Small intestine (tissue), 7 donors: Measurements from ENCODE around the gene RTP3. TPM values are rescaled to one million over a fixed set of nuclear protein-coding genes. Genes with fewer than 3 reads are reported as not detected.

Experiments
- DNase-seq, 2 donors: peaks; one replicate each; pipeline versions ENCODE4 v3.0.0 to v3.0.0-alpha.2; 2013
- FAIRE-seq: peaks from 2 replicates; lab custom pipeline; 2012; peaks lifted over from hg19 to GRCh38; lab: Jason Lieb, UNC
- H3K27ac ChIP-seq, 3 donors: one replicate each; pipeline ENCODE4 v1.5.1; 2013; ENCODE audit warnings: low read length in 2 of 3, mild to moderate bottlenecking in 2 of 3, control low read depth in 1 of 3, inconsistent platforms in 1 of 3, low read depth in 1 of 3, moderate library complexity in 1 of 3
- H3K27me3 ChIP-seq, 3 donors: one replicate each; pipeline ENCODE4 v1.6.1; 2013; ENCODE audit warnings: low read length in 3 of 3, inconsistent platforms in 1 of 3; ENCODE audit not compliant: control insufficient read depth in 3 of 3, insufficient read depth in 3 of 3
- H3K36me3 ChIP-seq, 3 donors: one replicate each; pipeline ENCODE4 v1.6.1; 2013; ENCODE audit warnings: low read length in 3 of 3, inconsistent platforms in 1 of 3, low read depth in 1 of 3, mild to moderate bottlenecking in 1 of 3, moderate library complexity in 1 of 3; ENCODE audit not compliant: control insufficient read depth in 3 of 3, insufficient read depth in 2 of 3
- H3K4me1 ChIP-seq, 3 donors: one replicate each; pipeline ENCODE4 v1.6.1; 2013; ENCODE audit warnings: low read length in 2 of 3, inconsistent platforms in 1 of 3, low read depth in 1 of 3, mild to moderate bottlenecking in 1 of 3, moderate library complexity in 1 of 3; ENCODE audit not compliant: control insufficient read depth in 3 of 3, insufficient read depth in 2 of 3
- H3K4me3 ChIP-seq, 3 donors: one replicate each; pipeline ENCODE4 v1.5.1; 2013; ENCODE audit warnings: low read length in 3 of 3, control low read depth in 1 of 3, inconsistent platforms in 1 of 3, low read depth in 1 of 3, mild to moderate bottlenecking in 1 of 3, moderate library complexity in 1 of 3
- H3K9me3 ChIP-seq, 2 donors: one replicate each; pipeline ENCODE4 v1.6.1; 2013; ENCODE audit warnings: low read depth in 1 of 2, low read length in 1 of 2; ENCODE audit not compliant: control insufficient read depth in 2 of 2, insufficient read depth in 1 of 2
- WGBS, 3 donors: extraction: QIAGEN DNeasy Blood & Tissue Kit; methylation state at CpG; one replicate each; pipeline ENCODE4 v1.1.7; 2013; 5-methylcytosine and 5-hydroxymethylcytosine counted together
- polyA plus RNA-seq, 4 donors: library from polyadenylated mRNA; stranded (reverse) in 3 of 4; unstranded in 1 of 4; fragments of 200-250 nt in 3 of 4; fragments of 120-200 nt in 1 of 4; gene quantifications; one replicate each; pipeline versions ENCODE4 v1.2.1 to v1.2.3, GENCODE V29; 2013
- donor health status: healthy with polysubstance abuse.
- donor health status: control.
- donor health status: control.
- donor health status: Bipolar disorder and iron deficiency.
- donor health status: healthy.

The RTP3 gene
- polyA plus RNA-seq, 4 donors, result 0.06 TPM; not detected in 3

GRCh38 chr3:46477145-46477544 is 20.6 kb upstream of the RTP3 start:
- Histone ChIP-seq H3K4me1 (peaks cover 0 to 16% (median 0%) of the 10 kb centered on the region in 3 donors), H3K27ac (no peak overlapping the region), H3K27me3 (no peaks in the 10 kb centered on the region), H3K4me3 (no peak overlapping the region), H3K9me3 (peaks cover 0 to 3% of the 10 kb centered on the region in 2 donors), H3K36me3 (no peaks in the 10 kb centered on the region)
- 82 to 86% (median 84%) methylated on average over 4 of the region's 4 CpGs for WGBS, 3 donors
- FAIRE-seq, result no peak
- DNase-seq, result no peak

GRCh38 chr3:46477756-46478155 is 20.0 kb upstream of the RTP3 start:
- H3K36me3 ChIP-seq, result no peaks in the 10 kb centered on the region
- H3K9me3 ChIP-seq, result peaks cover 0 to 2% of the 10 kb centered on the region in 2 donors
- H3K4me1 ChIP-seq, result peaks cover 0 to 16% (median 0%) of the 10 kb centered on the region in 3 donors
- H3K27me3 ChIP-seq, result no peaks in the 10 kb centered on the region
- FAIRE-seq, result no peak
- DNase-seq, result no peak
- no peak overlapping the region for H3K4me3 ChIP-seq
- WGBS, 3 donors, result 82 to 88% (median 82%) methylated on average over 6 of the region's 6 CpGs
- H3K27ac ChIP-seq, result no peak overlapping the region

GRCh38 chr3:46478341-46478740 is 19.4 kb upstream of the RTP3 start:
- no peak for FAIRE-seq
- H3K36me3 ChIP-seq, result no peaks in the 10 kb centered on the region
- peaks cover 0 to 20% (median 0%) of the 10 kb centered on the region in 3 donors for H3K4me1 ChIP-seq
- 73 to 81% (median 80%) methylated on average over 5 of the region's 5 CpGs for WGBS, 3 donors
- no peaks in the 10 kb centered on the region for H3K9me3 ChIP-seq
- no peak overlapping the region for H3K27ac ChIP-seq
- no peak for DNase-seq
- H3K27me3 ChIP-seq, result no peaks in the 10 kb centered on the region
- H3K4me3 ChIP-seq, result no peak overlapping the region

- Histone ChIP-seq H3K27me3 (no peaks in the 10 kb centered on the region), H3K36me3 (no peaks in the 10 kb centered on the region), H3K4me3 (no peak overlapping the region), H3K4me1 (peaks cover 0 to 25% (median 0%) of the 10 kb centered on the region in 3 donors), H3K27ac (no peak overlapping the region), H3K9me3 (no peaks in the 10 kb centered on the region)
- no peak for FAIRE-seq
- 87 to 94% (median 87%) methylated on average over 5 of the region's 5 CpGs for WGBS, 3 donors
- DNase-seq, result no peak
Measured at GRCh38 chr3:46479021-46479420, 18.8 kb upstream of the RTP3 start.

GRCh38 chr3:46479696-46480095 is 18.1 kb upstream of the RTP3 start:
- Histone ChIP-seq H3K4me3 (no peak overlapping the region), H3K4me1 (peaks cover 0 to 32% (median 0%) of the 10 kb centered on the region in 3 donors), H3K27me3 (no peaks in the 10 kb centered on the region), H3K27ac (no peak overlapping the region), H3K9me3 (no peaks in the 10 kb centered on the region), H3K36me3 (no peaks in the 10 kb centered on the region)
- DNase-seq (no peak), FAIRE-seq (no peak)
- 80 to 85% (median 85%) methylated on average over 5 of the region's 5 CpGs for WGBS, 3 donors

- no peak overlapping the region for H3K27ac ChIP-seq
- H3K9me3 ChIP-seq, result no peaks in the 10 kb centered on the region
- no peaks in the 10 kb centered on the region for H3K27me3 ChIP-seq
- 87 to 91% (median 90%) methylated on average over 6 of the region's 6 CpGs for WGBS, 3 donors
- no peaks in the 10 kb centered on the region for H3K36me3 ChIP-seq
- no peak for FAIRE-seq
- H3K4me3 ChIP-seq, result no peak overlapping the region
- DNase-seq, result no peak
- H3K4me1 ChIP-seq, result peaks cover 0 to 42% (median 0%) of the 10 kb centered on the region in 3 donors
Measured at GRCh38 chr3:46480491-46481195, 17.1 kb upstream of the RTP3 start.

- Histone ChIP-seq H3K36me3 (no peaks in the 10 kb centered on the region), H3K4me1 (peaks cover 0 to 52% (median 0%) of the 10 kb centered on the region in 3 donors), H3K27me3 (no peaks in the 10 kb centered on the region), H3K4me3 (no peak overlapping the region), H3K27ac (no peak overlapping the region), H3K9me3 (no peaks in the 10 kb centered on the region)
- no peak for DNase-seq
- FAIRE-seq, result no peak
- WGBS, 3 donors, result 90 to 92% (median 91%) methylated on average over 4 of the region's 4 CpGs
Measured at GRCh38 chr3:46481636-46482035, 16.1 kb upstream of the RTP3 start.

GRCh38 chr3:46482632-46483350 is 15.0 kb upstream of the RTP3 start:
- WGBS, 3 donors, result 75 to 92% (median 83%) methylated on average over 1 of the region's 1 CpG
- Histone ChIP-seq H3K36me3 (no peaks in the 10 kb centered on the region), H3K9me3 (peaks cover 0 to 2% of the 10 kb centered on the region in 2 donors), H3K27ac (no peak overlapping the region), H3K4me1 (peaks cover 0 to 52% (median 0%) of the 10 kb centered on the region in 3 donors), H3K4me3 (no peak overlapping the region), H3K27me3 (no peaks in the 10 kb centered on the region)
- FAIRE-seq (no peak), DNase-seq (no peak)
